Measurements from ENCODE around the gene MPST.

MPST gene

DNA sequence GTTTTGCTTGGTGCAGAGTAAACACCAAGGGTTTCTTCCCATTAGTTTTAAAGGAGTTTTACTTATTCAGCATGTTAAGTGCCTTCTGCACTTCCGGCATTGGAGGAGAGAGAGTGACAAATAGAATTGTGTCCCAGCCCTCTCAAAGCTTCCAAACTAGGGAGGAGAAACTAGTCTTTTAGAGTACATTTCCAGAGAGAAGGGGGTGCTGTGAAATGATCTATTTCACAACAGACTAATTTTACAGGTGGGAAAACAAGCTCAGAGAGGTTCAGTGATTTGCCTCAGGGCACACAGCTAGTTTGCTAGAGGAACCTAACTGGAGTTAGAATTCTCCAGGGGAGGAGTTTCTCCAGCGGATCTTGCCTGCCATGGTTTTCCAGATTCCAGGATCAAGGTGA is 12.6 kb downstream of the MPST start:
- no peak for TF ChIP-seq ZFX (IDR thresholded peaks at IDR 0.05)
- TF ChIP-seq, protein P1, sequence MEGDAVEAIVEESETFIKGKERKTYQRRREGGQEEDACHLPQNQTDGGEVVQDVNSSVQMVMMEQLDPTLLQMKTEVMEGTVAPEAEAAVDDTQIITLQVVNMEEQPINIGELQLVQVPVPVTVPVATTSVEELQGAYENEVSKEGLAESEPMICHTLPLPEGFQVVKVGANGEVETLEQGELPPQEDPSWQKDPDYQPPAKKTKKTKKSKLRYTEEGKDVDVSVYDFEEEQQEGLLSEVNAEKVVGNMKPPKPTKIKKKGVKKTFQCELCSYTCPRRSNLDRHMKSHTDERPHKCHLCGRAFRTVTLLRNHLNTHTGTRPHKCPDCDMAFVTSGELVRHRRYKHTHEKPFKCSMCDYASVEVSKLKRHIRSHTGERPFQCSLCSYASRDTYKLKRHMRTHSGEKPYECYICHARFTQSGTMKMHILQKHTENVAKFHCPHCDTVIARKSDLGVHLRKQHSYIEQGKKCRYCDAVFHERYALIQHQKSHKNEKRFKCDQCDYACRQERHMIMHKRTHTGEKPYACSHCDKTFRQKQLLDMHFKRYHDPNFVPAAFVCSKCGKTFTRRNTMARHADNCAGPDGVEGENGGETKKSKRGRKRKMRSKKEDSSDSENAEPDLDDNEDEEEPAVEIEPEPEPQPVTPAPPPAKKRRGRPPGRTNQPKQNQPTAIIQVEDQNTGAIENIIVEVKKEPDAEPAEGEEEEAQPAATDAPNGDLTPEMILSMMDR (conservative IDR thresholded peaks at IDR 0.05) = no peak
- no peak overlapping the region for H3K27ac ChIP-seq

DNA sequence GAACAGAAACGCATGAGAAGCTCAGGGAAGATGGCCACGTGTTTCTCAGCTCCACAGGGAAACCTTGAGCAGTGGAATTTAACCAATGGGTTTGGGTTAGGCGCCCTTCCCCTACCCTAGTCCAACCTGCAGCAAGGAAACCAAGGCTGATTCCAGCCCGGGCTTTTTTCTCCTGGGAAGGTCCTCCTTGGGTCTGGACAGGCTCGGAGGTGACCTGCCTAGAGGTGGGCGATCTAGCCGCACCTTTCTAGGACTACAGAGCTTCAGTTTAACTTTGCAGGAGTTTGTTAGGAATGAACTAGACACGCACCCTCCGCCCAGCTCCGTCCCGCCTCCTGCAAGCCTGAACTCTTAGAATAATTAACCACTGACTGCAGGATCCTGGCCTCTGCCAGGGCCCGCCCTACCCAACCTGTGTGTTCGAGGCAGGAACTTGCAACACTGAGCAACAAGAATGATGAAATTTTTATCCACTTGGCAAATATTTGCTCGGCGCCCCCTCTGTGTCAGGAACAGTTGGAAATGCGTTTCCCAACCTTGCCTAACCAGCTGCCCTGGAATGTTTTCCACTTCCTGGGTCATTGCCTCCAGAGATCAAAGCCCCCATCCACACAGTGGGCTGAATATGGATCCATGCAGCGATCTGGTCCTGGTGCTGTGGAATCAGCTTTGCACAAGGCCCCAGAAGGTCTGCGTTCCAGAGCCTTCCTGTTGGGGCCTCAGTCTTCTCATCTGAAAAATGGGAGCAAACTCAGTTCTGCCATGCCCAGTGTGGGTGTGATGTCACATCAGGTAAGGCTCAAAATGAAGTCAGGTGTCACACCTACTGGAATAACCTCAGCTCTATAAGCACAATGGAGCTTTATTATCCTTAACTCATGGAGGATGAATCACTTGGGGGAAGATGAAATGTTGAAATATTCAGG is 13.3 kb downstream of the MPST start:
- no peak overlapping the region for H3K27ac ChIP-seq
- TF ChIP-seq ZFX (IDR thresholded peaks at IDR 0.05) = no peak
- TF ChIP-seq, protein P1 (conservative IDR thresholded peaks at IDR 0.05) = no peak

DNA sequence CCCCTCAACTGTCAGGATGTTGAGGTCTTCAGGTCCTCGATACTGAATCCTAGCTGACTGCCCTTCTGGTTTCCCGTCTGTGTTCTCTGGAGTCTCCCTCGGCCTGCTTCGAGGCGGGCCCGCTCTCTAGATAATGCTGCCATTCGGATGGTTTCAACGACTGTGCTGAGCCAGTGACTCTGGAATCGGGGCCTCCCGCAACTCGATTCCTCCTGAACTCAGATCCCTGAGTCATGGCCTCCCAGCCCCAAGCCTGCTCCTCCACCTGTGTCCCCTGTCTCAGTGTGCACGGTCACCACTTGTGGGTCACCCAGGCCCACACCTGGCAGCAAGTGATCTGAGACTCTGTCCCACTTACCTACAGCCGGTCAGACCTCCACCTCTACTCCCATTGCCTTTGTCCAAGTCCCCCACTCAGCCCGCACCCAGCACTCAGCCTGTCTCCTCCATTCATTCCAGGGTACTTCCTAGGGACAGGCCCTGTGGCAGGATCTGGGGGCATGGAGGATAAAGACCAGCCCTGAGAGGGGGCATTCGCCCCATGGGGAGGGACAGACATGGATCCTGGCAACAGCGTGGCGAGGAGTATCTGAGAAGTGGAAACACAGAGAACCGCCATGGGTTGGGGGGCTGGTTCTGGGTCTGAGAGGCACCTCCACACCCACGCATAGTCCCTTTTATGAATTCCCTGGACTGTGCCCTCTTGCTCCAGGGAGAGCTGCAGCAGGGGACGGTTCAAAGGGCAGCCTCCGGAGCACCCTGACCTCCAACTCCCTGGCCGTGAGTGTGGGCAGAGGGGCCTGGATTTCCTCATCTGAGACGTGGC is 14.3 kb downstream of the MPST start:
- no peak for TF ChIP-seq ZFX (IDR thresholded peaks at IDR 0.05)
- TF ChIP-seq, protein P1 (conservative IDR thresholded peaks at IDR 0.05) = no peak
- no peak overlapping the region for H3K27ac ChIP-seq

DNA sequence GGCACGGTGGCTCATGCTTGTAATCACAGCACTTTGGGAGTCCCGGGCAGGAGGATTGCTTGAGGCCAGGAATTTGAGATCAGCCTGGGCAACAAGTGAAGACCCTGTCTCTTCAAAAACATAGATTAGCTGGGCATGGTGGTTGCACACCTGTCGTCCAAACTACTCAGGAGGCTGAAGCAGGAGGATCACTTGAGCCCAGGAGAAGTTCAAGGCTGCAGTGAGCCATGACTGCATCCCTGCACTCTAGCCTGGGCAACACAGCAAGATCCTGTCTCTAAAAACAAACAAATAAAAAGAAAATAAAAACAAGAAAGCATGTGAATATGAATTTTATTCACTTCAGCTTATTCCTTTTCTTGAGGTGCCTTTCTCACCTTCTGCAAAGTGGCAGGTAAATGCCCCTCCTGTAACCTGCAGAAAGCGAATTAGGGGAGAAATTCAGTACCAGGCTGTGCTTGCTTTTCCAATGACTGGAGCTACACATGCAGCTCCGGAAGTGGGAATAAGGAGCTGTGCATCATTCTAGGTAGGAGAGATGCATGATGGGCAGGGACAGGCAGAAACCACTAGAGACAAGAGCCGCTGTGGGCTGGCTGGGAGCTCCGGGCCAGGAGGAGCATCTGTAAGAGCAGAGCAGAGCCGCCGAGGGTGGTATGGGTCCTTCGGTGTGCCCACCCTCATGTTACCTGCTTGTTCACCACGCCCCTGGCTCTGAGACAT is 17.3 kb downstream of the MPST start:
- TF ChIP-seq, protein P1 (conservative IDR thresholded peaks at IDR 0.05) = no peak
- no peak for TF ChIP-seq ZFX (IDR thresholded peaks at IDR 0.05)
- H3K27ac ChIP-seq = no peak overlapping the region

DNA sequence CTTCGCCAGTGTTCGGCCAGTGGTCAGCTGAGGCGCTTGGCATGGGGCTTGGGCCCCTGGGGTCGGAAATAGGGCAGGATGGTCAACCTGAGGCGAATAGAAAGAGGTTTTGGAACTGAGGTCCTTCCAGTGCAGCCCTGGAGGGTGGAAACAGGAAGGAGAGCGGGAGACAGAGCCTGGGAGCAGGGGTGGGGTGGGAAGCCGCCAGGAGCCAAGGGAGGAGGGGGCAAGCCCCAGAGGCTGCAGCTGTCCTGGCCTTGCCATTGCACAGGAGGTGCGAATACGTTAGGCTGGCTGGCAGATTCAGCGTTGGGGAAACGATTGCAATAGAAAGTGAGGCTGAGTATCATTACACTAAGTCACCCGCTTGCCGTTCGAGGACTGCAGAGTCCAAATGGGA is 18.1 kb downstream of the MPST start:
- TF ChIP-seq, protein P1 (conservative IDR thresholded peaks at IDR 0.05) = no peak
- no peak for TF ChIP-seq ZFX (IDR thresholded peaks at IDR 0.05)
- no peak overlapping the region for H3K27ac ChIP-seq

DNA sequence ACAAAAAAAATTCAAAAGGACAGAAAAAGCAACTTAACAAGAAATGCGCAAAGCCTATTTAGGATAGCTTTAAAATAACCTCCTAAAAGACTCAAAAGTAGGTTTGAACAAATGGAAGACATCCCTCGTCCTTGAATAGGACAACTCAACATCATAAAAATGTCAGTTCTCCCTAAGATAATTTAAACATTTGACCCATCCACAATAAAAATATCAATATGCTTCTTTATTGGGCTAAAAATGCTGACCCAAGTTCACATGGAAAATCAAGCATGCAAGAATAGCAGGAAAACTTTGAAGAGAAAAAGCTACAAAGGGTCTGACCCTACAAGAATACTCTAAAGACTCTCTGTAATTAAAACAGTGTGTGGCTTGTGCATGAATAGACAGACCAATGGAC is 19.9 kb downstream of the MPST start:
- no peak for TF ChIP-seq ZFX (IDR thresholded peaks at IDR 0.05)
- TF ChIP-seq, protein P1 (conservative IDR thresholded peaks at IDR 0.05) = no peak

More for the DNA sequence above, 19.9 kb downstream of the MPST start:
- no peak overlapping the region for H3K27ac ChIP-seq
